Astrocyte (in vitro differentiated cells and primary cell): ENCODE measurements around the gene ABCF2. TPM values are rescaled to one million over a fixed set of nuclear protein-coding genes. Genes with fewer than 3 reads are reported as not detected.

ENCODE experiments used
- DNase-seq: peaks from one replicate; pipeline ENCODE4 v3.0.0-alpha.2; 2010; ENCODE audit warnings: low read depth
- FAIRE-seq: peaks from 2 replicates; lab custom pipeline; 2011; peaks lifted over from hg19 to GRCh38; lab: Jason Lieb, UNC
- H2AFZ ChIP-seq: 2 replicates; pipeline ENCODE4 v1.6.0; 2012; ENCODE audit warnings: low read depth, low read length, inconsistent platforms
- H3K27ac ChIP-seq: 2 replicates; pipeline ENCODE4 v1.5.1; 2011; ENCODE audit warnings: low read depth, low read length, inconsistent platforms
- H3K27me3 ChIP-seq: 2 replicates; pipeline ENCODE4 v1.6.0; 2011; ENCODE audit warnings: low read length, inconsistent platforms; ENCODE audit not compliant: insufficient read depth
- H3K36me3 ChIP-seq: 2 replicates; pipeline ENCODE4 v1.5.1; 2011; ENCODE audit warnings: low read length, inconsistent platforms; ENCODE audit not compliant: insufficient read depth
- H3K4me1 ChIP-seq: 2 replicates; pipeline ENCODE4 v1.5.1; 2011; ENCODE audit warnings: low read length, inconsistent platforms; ENCODE audit not compliant: insufficient read depth
- H3K4me2 ChIP-seq: 2 replicates; pipeline ENCODE4 v1.6.0; 2012; ENCODE audit warnings: low read length, inconsistent platforms
- H3K4me3 ChIP-seq: 2 replicates; pipeline ENCODE4 v1.5.1; 2011; ENCODE audit warnings: low read depth, mild to moderate bottlenecking, low read length, inconsistent platforms; ENCODE audit not compliant: insufficient read depth
- H3K79me2 ChIP-seq: 2 replicates; pipeline ENCODE4 v1.6.0; 2012; ENCODE audit warnings: mild to moderate bottlenecking, low read length, inconsistent platforms; ENCODE audit not compliant: insufficient read depth
- H3K9ac ChIP-seq: 2 replicates; pipeline ENCODE4 v1.6.0; 2012; ENCODE audit warnings: mild to moderate bottlenecking, low read length, inconsistent platforms
- H3K9me3 ChIP-seq: 2 replicates; pipeline ENCODE4 v1.5.1; 2012; ENCODE audit warnings: low read depth, mild to moderate bottlenecking, low read length, inconsistent platforms; ENCODE audit not compliant: insufficient read depth
- H4K20me1 ChIP-seq: 2 replicates; pipeline ENCODE4 v1.6.0; 2012; ENCODE audit warnings: low read length, inconsistent platforms; ENCODE audit not compliant: insufficient read depth
- H3K27ac Mint-ChIP-seq: one replicate; pipeline ENCODE4 v1.8.0; 2021; ENCODE audit warnings: mild to moderate bottlenecking, mixed read lengths; ENCODE audit not compliant: unreplicated experiment
- H3K27me3 Mint-ChIP-seq: one replicate; pipeline ENCODE4 v1.8.0; 2021; ENCODE audit warnings: low read depth, mixed read lengths; ENCODE audit not compliant: unreplicated experiment
- H3K36me3 Mint-ChIP-seq: one replicate; pipeline ENCODE4 v1.8.0; 2021; ENCODE audit warnings: low read depth, mixed read lengths; ENCODE audit not compliant: unreplicated experiment
- H3K4me1 Mint-ChIP-seq: one replicate; pipeline ENCODE4 v1.8.0; 2021; ENCODE audit warnings: low read depth, mixed read lengths; ENCODE audit not compliant: unreplicated experiment
- H3K4me3 Mint-ChIP-seq: one replicate; pipeline ENCODE4 v1.8.0; 2021; ENCODE audit warnings: mild to moderate bottlenecking, moderate library complexity, mixed read lengths; ENCODE audit not compliant: unreplicated experiment
- H3K9me3 Mint-ChIP-seq: one replicate; pipeline ENCODE4 v1.8.0; 2021; ENCODE audit warnings: mild to moderate bottlenecking, mixed read lengths; ENCODE audit not compliant: unreplicated experiment
- CTCF ChIP-seq: IDR thresholded peaks from 2 replicates; pipeline ENCODE4 v1.5.1; 2011; ENCODE audit warnings: low read depth, mild to moderate bottlenecking, inconsistent platforms, low read length, moderate library complexity; ENCODE audit not compliant: insufficient read depth
- EZH2 ChIP-seq: IDR thresholded peaks from 2 replicates; pipeline ENCODE4 v1.6.1; 2012; ENCODE audit warnings: mild to moderate bottlenecking, low read length, inconsistent platforms; ENCODE audit not compliant: insufficient read depth
- total RNA-seq: library from RNA; stranded (reverse); gene quantifications from 2 replicates; pipeline ENCODE4 v1.2.1, GENCODE V29; 2021

The ABCF2 gene
- total RNA-seq, 1 donor from 2014 or later = 53.2 TPM

DNA sequence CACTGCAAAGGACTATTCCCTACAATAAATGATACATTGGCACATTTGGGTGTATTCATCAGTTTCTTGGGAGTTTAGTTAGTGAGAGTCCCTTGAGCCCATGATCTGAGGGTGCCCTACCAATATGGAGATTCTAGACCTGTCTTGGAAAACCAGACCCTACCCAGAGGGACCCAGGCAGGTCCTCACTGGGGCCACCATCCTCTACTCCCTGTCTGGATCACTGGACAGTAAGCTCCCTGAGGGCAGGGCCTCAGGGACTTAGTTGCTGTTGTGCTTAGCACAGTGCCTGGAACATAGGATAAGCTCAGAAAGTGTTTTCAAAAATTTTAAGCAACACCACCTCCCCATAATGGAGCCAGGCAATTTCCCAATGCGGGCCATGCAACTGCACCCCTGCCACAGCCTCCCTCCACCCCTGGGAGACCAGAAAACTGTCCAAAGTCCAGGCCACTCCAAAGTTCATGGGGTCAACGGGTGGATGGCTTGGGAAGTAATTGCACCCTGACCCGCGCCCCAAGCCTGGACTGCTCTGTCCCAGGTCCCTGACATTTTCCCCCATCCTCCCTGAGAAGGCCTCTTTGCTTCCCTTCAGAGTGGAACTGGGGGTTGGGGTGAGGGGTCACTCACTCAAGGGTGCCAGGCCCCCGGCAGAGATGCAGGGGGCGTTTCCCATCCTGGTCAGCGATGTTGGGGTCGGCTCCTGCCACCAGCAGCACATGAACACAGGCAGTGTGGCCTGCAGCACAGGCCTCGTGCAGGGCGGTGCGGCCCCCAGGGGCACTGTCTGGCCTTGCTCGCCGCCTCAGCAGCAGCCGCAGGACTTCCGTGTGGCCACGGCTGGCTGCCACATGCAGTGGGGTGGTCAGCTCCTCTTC, 41.0 kb downstream of the ABCF2 start:
- H3K36me3 Mint-ChIP-seq = peaks cover 2% of the 10 kb centered on the region
- H3K4me1 Mint-ChIP-seq = no peaks in the 10 kb centered on the region
- TF ChIP-seq EZH2 (no peak), CTCF (no peak)
- Histone ChIP-seq H4K20me1 (no peaks in the 10 kb centered on the region), H3K4me3 (no peak overlapping the region), H3K4me2 (no peak overlapping the region), H3K4me1 (no peaks in the 10 kb centered on the region), H2AFZ (no peak overlapping the region), H3K9ac (no peak overlapping the region), H3K36me3 (no peaks in the 10 kb centered on the region), H3K27me3 (peaks cover 20% of the 10 kb centered on the region), H3K27ac (no peak overlapping the region), H3K9me3 (no peaks in the 10 kb centered on the region), H3K79me2 (no peaks in the 10 kb centered on the region)
- no peak for DNase-seq
- no peak for FAIRE-seq
- no peak overlapping the region for H3K4me3 Mint-ChIP-seq
- H3K9me3 Mint-ChIP-seq = peaks cover 9% of the 10 kb centered on the region
- no peak overlapping the region for H3K27ac Mint-ChIP-seq
- H3K27me3 Mint-ChIP-seq = peaks cover 52% of the 10 kb centered on the region

GRCh38 chr7:151181011-151181431, 46.0 kb downstream of the ABCF2 start:
- no peak for FAIRE-seq
- H3K36me3 Mint-ChIP-seq = no peaks in the 10 kb centered on the region

More at GRCh38 chr7:151181011-151181431, 46.0 kb downstream of the ABCF2 start:
- Histone ChIP-seq H4K20me1 (no peaks in the 10 kb centered on the region), H3K9ac (no peak overlapping the region), H3K27ac (no peak overlapping the region), H3K4me3 (no peak overlapping the region), H2AFZ (no peak overlapping the region), H3K4me1 (no peaks in the 10 kb centered on the region), H3K27me3 (peaks cover 15% of the 10 kb centered on the region), H3K9me3 (no peaks in the 10 kb centered on the region), H3K36me3 (no peaks in the 10 kb centered on the region), H3K4me2 (no peak overlapping the region), H3K79me2 (no peaks in the 10 kb centered on the region)
- no peak for TF ChIP-seq EZH2
- TF ChIP-seq CTCF = no peak
- Mint-ChIP-seq H3K4me1 (no peaks in the 10 kb centered on the region), H3K9me3 (peaks cover 6% of the 10 kb centered on the region), H3K27me3 (peaks cover 61% of the 10 kb centered on the region), H3K27ac (no peak overlapping the region), H3K4me3 (no peak overlapping the region)
- DNase-seq = no peak
